ENCODE results near the gene REX1BD. TPM values are rescaled to one million over a fixed set of nuclear protein-coding genes. Genes with fewer than 3 reads are reported as not detected.

The REX1BD gene
- total and polyA plus RNA-seq, 2 of the 13 experiments (the other 11 are each of a cell fraction or from before 2014, with no cell fraction given), result 7.5 to 25.4 TPM

- TF ChIP-seq ZBTB10 (CRISPR knock-in tag; IDR thresholded peaks at IDR 0.05; ENCODE audit: borderline replicate concordance), result no peak
- no peak for TF ChIP-seq ZNF737 (CRISPR knock-in tag; IDR thresholded peaks at IDR 0.05; ENCODE audit: borderline replicate concordance)
- no peak for TF ChIP-seq SRF (IDR thresholded peaks at IDR 0.05; ENCODE audit: low read depth, low read length)
- no peak for TF ChIP-seq ZNF644 (CRISPR knock-in tag; IDR thresholded peaks at IDR 0.05; ENCODE audit: low read depth)
- no peak for TF ChIP-seq ZNF674 (CRISPR knock-in tag; IDR thresholded peaks at IDR 0.05; ENCODE audit: low read depth)
- no peak for TF ChIP-seq ZUFSP (CRISPR knock-in tag; IDR thresholded peaks at IDR 0.05; ENCODE audit: borderline replicate concordance)
- peak; percentile 67; the same call in 1 of the 2 replicates for TF ChIP-seq ZHX2 (IDR thresholded peaks at IDR 0.05; ENCODE audit: low read depth)
- no peak; the same call in 1 of the 2 replicates for TF ChIP-seq ZHX2 (CRISPR knock-in tag; IDR thresholded peaks at IDR 0.05; ENCODE audit: borderline replicate concordance)
- no peak for TF ChIP-seq HES4 (CRISPR knock-in tag; IDR thresholded peaks at IDR 0.05; ENCODE audit: borderline replicate concordance)
- TF ChIP-seq TFDP1 (CRISPR knock-in tag; IDR thresholded peaks at IDR 0.05; ENCODE audit: borderline replicate concordance), result peak; percentile 58; the same call in 1 of the 2 replicates
- TF ChIP-seq HNRNPL (IDR thresholded peaks at IDR 0.05; ENCODE audit: low read depth, low read length), result peak; percentile 23; the same call in 1 of the 2 replicates
- TF ChIP-seq TRAFD1 (CRISPR knock-in tag; IDR thresholded peaks at IDR 0.05; ENCODE audit: borderline replicate concordance), result no peak
- peak; percentile 92 for TF ChIP-seq KDM2A (CRISPR knock-in tag; IDR thresholded peaks at IDR 0.05; ENCODE audit: borderline replicate concordance, low read depth)
- no peak; a peak in 1 of 4 replicates for TF ChIP-seq KLF16 (CRISPR knock-in tag; IDR thresholded peaks at IDR 0.05)
Observed at GRCh38 chr19:18588611-18589379, at the start of gene REX1BD (continued).
